GM12875 (cell line): ENCODE data around the gene SPHK1.
"Not testable (repeated sequence)": the region's sequence is repeated elsewhere in the genome, so short reads cannot be mapped to it uniquely, and the experiment has no call there.

Experiments
- H3K4me3 ChIP-seq: one replicate; pipeline ENCODE4 v1.5.1; 2011; ENCODE audit warnings: low read depth, low read length, control low read depth
- CTCF ChIP-seq: IDR thresholded peaks from 2 replicates; pipeline ENCODE4 v1.5.1; 2011; ENCODE audit warnings: low read depth, mild to moderate bottlenecking, control low read depth, inconsistent platforms, low read length, moderate library complexity, borderline replicate concordance; ENCODE audit not compliant: insufficient read depth

The SPHK1 gene

GRCh38 chr17:76345377-76345974 lies 38.9 kb upstream of the SPHK1 start:
- H3K4me3 ChIP-seq, result no peak overlapping the region
- no peak for TF ChIP-seq CTCF

GRCh38 chr17:76346936-76347335 lies 37.5 kb upstream of the SPHK1 start:
- H3K4me3 ChIP-seq, result not testable (repeated sequence)

GRCh38 chr17:76350463-76350862 lies 33.9 kb upstream of the SPHK1 start:
- TF ChIP-seq CTCF, result no peak
- H3K4me3 ChIP-seq, result no peak overlapping the region

GRCh38 chr17:76351526-76352071 lies 32.8 kb upstream of the SPHK1 start:
- no peak for TF ChIP-seq CTCF
- H3K4me3 ChIP-seq, result no peak overlapping the region

GRCh38 chr17:76353004-76353598 lies 31.3 kb upstream of the SPHK1 start:
- TF ChIP-seq CTCF, result no peak
- H3K4me3 ChIP-seq, result peak overlapping the region; percentile 94

- no peak for TF ChIP-seq CTCF
- H3K4me3 ChIP-seq, result peak within 1 kb of the TSS; percentile 94
Measured at GRCh38 chr17:76353599-76354316, 30.7 kb upstream of the SPHK1 start, which contains the start of gene PRPSAP1. Gene PRPSAP1, minus strand, starts transcription at chr17:76353916. Its CDS starts 213 bp downstream, at chr17:76353703.

GRCh38 chr17:76354317-76354729 lies 30.1 kb upstream of the SPHK1 start:
- H3K4me3 ChIP-seq, result peak overlapping the region; percentile 94
- TF ChIP-seq CTCF, result no peak
